HG03103 (cell line): Measurements from ENCODE around the gene PATL1.
"Not testable (repeated sequence)": the region's sequence is repeated elsewhere in the genome, so short reads cannot be mapped to it uniquely, and the experiment has no call there.

Experiments used
- ATAC-seq: cut with Tn5 transposase; IDR thresholded peaks from one replicate; pipeline ENCODE4 v1.9.1; 2021; ENCODE audit warnings: low read depth; ENCODE audit not compliant: unreplicated experiment

PATL1 gene

DNA sequence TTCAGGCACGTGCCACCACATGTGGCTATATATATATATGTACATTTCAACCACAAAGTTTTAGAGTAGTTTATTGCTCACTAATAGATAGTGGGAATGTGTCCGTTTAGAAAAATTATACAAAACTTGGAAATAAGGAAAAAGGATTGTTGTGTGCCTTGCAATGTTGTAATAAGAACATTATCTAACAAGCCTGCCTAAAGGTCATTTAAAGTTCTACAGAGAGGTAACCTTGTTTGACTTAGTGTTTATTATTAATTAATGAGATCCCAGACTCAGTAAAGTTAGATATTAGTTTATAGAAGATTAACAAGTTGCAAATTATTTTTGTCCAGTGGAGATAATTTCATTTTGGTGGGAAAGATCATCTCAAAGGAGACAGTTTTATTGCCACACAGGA is 5.5 kb upstream of the PATL1 start:
- ATAC-seq, result no peak

DNA sequence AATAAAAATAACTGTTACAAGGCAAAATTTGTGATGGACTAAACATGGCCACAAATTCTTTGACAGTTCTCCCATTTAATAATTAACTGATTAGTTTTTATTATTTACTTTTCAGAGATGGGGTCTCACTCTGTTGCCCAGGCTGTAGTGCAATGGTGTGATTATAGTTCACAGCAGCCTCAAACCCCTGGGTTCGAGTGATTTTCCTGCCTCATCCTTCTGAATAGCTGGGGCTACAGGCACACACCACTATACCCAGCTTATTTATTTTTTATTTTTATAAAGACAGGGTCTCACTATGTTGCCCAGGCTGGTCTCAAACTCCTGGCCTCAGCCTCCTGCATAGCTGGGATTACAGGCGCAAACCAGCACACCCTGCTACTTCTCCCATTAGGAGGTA is 4.5 kb upstream of the PATL1 start:
- ATAC-seq, result no peak

DNA sequence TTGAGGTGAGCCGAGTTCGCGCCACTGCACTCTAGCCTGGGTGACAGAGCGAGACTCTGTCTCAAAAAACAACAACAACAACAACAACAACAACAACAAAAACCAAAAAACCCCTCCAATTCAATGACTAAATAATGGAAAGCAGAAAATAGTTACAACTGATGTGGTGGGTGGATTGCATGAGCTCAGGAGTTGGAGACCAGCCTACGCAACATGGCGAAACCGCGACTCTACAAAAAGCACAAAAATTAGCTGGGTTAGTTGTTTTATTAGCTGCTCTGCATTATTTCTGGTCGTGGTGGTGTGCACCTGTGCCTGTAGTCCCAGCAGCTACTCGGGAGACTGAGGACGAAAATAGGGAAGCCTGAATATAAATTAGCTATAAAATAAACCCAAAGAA is 2.6 kb upstream of the PATL1 start:
- ATAC-seq, result no peak

DNA sequence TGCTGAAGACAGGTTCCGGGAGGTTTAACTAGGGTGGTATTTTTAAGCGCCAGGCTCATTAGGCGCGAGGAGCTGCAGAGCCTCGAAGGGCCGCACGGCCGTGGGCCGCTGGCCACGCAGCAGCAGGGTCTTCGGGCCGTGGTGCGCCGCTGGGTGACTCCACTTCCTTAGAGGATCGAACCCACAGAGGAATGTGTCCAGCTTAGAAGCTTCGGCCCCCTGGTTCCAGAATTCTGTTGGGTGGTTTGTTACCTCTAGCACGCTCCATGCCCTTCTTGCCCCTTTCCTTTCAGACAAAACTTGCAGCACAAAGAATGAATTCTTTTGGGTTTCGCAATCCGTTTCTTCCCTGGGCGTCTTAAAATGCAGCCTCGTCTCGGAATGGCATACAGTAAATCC is 773 bp upstream of the PATL1 start:
- ATAC-seq, result no peak

DNA sequence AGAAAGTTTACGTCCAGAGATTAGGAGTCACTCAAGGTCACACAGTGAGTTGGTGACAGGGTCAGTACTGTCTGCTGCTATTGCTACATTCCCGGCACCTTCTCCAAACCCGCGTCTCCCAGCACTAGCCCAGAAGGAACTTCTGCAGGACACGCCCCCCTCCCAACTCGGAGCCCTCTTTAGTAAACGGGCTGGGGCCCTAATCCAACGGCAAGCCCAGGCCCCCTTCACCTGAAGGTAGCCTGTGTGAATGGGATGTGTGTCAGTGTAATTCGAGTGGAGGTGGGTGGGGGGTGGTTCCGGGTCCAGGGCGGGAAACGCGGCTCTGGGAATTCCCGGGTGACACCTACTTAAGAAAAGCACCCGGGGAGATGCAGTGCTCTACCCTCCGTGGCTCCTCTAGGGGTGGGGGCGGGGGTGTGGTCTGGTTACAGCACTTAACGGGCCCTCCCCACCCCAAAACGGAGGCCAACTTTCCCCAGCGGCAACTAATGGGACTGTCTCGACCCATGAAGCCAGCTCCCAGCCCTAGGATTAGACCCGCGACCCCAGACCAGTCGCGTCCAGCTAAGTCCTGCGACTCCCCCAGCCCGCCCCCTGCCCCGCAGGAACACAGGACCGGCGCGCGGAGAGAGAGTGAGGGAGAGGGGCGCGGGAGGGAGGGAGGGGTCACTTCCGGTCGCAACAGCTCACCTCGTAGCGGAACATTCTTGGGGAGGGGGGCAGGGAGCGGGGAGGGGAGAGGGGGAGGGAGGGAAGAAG is 468 bp downstream of the PATL1 start:
- ATAC-seq, result no peak

DNA sequence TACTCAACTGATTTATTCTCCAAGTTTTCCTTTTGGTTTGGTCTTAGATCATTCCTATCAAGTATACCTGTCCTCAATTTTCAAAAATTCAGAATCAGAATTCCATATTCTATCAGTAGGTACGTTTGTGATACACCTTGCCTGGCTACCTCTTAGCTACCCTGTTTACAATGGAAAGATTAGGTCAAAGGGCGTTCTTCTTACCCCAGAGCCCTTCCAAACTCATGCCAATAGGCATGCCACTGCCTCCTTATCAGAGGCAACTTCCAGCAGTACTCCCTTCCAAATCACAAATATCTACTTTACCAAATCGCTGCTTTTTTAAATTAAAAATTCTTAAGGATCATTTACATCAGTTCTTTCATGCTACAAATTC is 1.0 kb downstream of the PATL1 start:
- ATAC-seq, result no peak

DNA sequence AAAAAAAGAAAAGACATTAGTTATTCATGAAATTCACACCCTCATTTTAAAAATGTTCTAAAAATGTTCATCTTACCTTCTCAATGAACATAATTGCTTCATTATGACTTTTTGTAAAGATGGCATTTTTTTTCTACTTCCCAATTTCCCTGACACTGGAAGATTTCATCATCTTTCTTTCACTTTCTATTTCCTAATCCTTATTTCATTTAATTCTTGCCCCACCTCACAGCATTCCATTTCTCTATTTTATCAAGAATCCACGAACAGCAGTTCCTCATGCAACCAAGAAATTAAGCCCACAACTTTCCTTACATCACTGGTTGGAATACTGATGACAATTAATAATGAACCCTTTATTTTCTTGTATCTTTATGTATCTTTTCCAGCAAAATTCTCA is 1.9 kb downstream of the PATL1 start:
- no peak for ATAC-seq

DNA sequence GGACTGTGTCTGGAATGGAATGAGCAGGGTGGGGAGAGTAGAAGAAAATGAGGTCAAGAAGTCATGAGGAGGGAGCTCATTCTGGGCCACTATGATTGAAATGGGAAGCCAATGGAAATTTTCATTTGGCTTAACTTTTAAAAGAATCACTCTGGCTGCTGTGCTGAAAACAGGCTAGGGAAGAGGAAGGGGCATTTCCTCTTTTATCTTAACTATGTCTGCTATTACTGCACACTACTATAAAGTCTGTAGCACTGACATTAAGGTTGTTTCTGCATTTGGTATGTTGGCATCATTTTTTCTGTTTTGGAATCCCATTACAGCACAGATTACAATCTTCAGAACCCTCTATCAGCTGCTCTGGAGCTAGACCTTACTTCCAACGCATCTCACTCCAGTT is 8.2 kb downstream of the PATL1 start:
- ATAC-seq, result no peak

DNA sequence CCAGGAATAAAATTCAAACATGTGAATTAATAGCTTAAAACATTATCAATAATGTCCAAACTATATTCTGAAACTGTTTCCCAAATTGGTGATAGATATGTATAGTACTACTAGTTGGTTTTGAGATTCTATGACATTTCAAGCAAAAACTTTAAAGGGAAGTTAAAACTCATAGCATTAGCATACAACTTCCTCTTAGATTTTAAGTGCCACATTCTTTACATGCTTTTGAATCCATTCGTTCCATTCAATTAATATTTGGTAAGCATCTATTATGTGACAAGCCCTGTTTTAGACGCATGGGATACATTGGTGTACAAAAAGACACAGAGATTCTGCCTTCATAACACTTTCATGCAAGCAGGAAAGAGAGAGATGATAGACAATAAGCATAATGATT is 8.9 kb downstream of the PATL1 start:
- no peak for ATAC-seq

DNA sequence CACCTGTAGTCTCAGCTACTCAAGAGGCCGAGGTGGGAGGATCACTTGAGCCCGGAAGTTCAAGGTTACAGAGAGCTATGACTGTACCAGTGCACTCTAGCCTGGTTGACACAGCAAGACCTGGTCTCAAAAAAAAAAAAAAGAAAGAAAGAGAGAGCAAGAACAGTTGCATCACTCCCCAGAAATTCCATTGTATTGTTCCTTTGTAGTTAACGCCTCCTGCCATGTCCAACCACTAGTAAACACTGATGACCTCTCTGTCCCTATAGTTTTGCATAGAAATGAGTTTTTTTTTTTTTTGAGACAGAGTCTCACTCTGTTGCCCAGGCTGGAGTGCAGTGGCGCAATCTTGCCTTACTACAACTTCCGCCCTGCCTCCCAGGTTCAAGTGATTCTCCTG is 10.8 kb downstream of the PATL1 start:
- no peak for ATAC-seq

DNA sequence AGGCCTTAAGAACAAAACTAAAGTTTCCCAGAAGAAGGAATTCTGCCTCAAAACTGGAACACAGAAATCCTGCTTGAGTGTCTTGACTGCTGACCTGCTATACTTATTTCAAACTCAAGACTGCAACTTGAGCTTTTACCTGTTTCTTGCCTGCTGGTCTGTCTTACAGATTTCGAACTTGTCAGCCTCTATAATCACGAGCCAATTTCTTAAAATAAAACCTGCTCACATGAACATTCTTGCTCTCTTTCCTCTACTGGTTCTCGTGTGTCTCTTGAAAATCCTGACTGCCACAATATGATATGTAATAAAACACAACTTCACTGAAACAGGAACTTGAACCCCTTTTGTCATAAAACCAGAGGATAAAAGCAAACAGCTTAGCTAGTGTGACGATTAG is 13.9 kb downstream of the PATL1 start:
- ATAC-seq, result no peak

DNA sequence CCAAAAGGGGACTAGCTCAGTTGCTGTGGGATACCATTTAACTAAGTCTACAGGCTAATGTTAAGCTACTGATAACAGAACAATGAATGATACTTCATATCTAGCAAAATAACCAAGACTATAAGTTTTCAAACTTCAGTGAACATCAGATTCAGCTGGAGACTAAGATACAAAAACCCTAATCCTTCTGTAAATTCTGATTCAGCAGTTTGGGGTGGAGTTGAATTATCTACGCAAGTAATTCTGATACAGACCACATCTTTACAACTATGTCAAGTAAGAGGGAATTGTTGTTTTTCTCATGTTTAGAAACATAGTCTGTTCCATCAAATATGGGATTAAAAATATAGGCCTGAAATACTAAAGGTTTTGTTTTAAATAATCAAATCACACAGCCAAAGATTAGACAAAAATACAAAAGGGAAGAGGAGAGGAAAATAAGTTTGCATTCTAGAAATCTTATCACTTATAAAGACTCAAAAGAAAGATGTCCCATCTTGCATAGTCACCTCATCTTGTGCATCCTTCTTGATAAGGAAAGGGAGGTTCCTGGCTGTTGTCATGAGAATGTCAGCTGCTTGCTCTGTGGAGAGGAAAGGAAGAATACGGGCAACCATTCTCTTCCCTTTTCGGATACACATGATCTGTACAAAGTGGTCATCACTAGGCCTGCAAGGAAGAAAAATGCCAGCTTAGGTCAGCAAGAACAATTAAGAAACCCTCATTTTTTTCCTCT is 21.4 kb downstream of the PATL1 start:
- no peak for ATAC-seq

DNA sequence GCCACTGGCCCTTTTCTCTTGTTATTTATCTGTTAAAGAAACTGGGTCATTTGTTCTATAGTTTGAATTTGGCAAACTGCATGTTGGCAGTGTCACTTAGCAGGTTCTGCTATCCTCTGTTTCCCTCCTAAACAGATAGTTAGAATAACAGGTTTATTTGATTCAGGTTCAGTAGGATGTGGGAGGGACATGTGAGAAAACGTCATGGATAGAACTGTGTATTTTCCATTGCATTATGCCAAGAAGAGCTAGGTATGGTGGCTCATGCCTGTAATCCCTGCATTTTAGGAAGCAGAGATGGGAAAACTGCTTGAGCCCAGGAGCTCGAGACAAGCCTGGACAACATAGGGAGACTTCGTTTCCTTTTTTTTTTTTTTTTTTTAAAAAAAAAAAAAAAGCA is 24.3 kb downstream of the PATL1 start:
- no peak for ATAC-seq

DNA sequence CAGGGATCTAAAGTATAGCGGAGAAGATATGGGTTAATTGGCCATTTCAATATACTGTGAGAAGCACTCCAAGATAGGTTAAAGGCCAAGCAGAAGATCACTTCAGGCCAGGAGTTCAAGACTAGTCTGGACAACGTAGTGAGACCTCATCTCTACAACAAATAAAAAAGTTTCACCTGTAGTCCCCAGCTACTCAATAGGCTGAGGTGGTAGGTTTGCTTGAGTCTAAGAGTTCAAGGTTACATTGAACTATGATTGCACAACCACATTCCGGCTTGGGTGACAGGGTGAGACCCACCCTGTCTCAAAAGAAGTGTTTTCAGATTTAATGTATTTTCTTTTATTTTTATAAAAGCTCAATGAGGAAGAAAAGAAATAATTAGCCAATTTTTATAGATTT is 25.4 kb downstream of the PATL1 start:
- ATAC-seq, result no peak

DNA sequence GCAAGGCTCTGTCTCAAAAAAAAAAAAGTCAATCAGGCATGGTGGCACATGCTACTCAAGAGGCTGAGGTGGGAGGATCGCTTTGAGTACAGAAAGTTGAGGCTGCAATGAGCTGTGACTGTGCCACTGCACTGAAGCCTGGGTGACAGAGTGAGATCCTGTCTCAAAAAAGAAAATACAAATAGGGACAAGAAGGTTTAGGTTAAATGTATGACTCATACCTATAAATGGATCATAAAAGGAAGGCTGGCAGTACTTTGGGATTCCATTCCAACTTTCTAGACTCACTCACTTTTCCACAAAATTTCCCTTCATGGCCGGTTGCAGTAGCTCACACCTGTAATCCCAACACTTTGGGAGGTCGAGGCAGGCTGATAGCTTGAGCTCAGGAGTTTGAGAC is 27.7 kb downstream of the PATL1 start:
- no peak for ATAC-seq

DNA sequence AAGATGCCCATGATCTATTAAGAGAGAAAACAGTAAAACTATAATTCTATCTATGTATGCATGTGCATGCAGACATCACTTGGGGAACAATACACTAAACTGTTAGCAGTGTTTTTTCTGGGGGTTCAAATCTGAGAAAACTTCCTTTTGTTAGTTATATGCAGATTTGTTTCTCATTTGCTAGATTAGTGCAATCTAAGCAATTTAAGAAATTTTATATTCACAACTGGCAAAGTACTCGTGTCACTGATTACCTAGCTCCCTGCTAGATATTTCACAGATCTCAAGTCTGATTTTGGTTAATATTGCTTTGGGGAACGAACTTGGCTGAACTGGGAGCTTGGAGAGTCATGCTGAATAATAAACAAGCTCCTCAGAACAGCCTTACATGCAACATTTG is 38.3 kb downstream of the PATL1 start:
- no peak for ATAC-seq

DNA sequence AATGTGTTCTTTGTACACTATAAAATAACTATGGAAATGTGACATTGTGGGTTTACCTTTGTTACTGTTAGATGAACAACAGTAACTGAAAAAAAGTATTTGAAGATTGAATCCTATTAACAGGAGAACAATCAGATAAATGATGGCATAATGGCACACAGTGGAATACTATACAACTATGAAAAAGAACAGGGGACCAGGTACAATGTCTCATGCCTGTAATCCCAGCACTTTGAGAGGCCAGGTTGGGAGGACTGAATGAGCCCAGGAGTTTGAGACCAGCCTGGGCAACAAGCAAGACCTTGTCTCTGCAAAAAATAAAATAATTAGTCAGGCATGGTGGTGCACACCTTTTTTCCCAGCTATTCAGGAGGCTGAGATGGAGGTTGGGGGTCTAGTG is 38.8 kb downstream of the PATL1 start:
- ATAC-seq, result no peak

DNA sequence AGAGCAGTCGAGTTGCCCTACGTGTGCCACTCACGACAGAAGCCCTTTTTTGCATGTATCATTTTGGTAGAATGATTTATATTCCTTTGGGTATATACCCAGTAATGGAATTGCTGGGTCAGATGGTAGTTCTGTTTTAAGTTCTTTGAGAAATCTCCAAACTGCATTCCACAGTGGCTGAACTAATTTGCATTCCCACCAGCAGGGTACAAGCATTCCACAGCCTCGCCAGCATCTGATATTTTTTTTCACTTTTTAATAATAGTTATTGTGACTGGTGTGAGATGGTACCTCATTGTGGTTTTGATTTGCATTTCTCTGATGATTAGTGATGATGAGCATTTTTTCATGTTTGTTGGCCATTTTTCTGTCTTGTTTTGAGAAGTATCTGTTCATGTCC is 41.9 kb downstream of the PATL1 start:
- not testable (repeated sequence) for ATAC-seq

DNA sequence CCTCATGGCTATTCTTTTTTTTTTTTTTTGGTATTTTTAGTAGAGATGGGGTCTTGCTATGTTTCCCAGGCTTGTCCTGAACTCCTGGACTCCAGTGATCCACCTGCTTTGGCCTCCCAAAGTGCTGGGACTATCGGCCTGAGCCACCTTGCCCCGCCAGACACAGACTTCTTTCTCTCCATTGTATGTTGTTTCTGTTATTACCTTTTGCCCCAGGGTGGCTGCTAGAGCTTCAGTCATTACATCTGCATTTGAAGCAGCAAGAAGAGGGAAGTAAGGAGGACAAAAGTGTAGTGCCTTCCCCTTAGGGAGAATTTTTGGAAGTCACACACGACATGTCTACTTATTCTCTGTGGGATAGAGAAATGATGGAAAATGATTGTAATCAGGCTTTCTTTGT is 43.1 kb downstream of the PATL1 start:
- ATAC-seq, result no peak

DNA sequence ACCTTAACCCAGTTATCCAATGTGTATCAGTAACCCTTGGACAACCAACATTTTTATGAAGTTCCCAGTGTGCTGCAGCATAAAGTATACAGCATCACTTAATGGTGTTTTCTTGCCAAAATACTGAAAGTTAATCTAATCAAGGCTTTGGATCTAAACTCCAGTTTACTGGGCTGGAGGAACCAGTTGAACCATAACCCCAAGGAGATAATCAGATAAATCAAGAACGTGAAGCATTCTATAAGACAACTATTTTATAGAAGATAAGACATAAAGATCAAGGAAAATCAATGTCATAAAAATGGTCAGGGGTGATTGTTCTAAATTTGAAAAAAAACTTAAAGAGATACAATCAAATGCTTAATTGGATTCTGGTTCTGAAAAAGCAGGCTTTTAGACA is 51.0 kb downstream of the PATL1 start:
- no peak for ATAC-seq

DNA sequence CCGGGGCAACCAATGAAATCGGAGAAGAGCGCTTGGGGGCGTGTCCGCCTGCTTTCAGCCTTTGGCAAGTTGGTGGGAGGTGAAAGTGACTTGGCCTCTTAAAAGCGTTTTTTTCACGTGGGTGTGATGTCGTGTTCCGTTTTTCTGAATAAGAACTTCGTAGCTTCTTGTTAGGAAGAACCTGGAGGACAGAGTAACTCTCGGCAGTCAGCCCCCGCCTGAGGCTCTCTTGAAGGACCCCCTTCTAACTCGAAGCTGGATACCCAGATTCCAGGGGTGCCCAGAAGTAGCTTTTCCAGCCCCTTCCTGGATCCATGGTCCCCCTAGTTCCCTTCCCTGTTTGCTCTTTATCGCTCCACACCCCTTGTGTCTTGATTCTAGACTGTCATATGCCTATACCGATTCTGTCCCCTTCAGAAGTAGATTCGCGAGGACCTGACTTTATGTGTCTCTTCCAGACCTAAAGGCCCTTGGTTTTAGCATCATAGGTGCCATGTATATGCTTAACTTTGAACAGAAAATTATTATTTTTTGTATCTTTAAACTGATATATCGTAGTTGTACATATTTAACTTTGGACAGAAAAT is 52.3 kb downstream of the PATL1 start:
- no peak for ATAC-seq
